ENCODE data around the gene INS.

Gene INS

GRCh38 chr11:2114430-2115241, 46.4 kb downstream of the INS start:
- DNase-seq (ENCODE audit: low spot score) = no peak

GRCh38 chr11:2113776-2114175, 47.2 kb downstream of the INS start:
- no peak for DNase-seq (ENCODE audit: low spot score)

GRCh38 chr11:2110521-2110920, 50.5 kb downstream of the INS start:
- no peak for DNase-seq (ENCODE audit: low spot score)
